GM19463 (cell line): ENCODE results near the gene GARNL3.

Source experiments
- ATAC-seq: cut with Tn5 transposase; IDR thresholded peaks from one replicate; pipeline ENCODE4 v1.9.1; 2021; ENCODE audit warnings: mild to moderate bottlenecking, moderate library complexity; ENCODE audit not compliant: unreplicated experiment

GARNL3 gene

GRCh38 chr9:127264462-127265219, at the start of gene GARNL3:
GARNL3 (plus strand) TSS chr9:127264774; CDS start chr9:127264878, 104 bp downstream.
- ATAC-seq: no peak

DNA sequence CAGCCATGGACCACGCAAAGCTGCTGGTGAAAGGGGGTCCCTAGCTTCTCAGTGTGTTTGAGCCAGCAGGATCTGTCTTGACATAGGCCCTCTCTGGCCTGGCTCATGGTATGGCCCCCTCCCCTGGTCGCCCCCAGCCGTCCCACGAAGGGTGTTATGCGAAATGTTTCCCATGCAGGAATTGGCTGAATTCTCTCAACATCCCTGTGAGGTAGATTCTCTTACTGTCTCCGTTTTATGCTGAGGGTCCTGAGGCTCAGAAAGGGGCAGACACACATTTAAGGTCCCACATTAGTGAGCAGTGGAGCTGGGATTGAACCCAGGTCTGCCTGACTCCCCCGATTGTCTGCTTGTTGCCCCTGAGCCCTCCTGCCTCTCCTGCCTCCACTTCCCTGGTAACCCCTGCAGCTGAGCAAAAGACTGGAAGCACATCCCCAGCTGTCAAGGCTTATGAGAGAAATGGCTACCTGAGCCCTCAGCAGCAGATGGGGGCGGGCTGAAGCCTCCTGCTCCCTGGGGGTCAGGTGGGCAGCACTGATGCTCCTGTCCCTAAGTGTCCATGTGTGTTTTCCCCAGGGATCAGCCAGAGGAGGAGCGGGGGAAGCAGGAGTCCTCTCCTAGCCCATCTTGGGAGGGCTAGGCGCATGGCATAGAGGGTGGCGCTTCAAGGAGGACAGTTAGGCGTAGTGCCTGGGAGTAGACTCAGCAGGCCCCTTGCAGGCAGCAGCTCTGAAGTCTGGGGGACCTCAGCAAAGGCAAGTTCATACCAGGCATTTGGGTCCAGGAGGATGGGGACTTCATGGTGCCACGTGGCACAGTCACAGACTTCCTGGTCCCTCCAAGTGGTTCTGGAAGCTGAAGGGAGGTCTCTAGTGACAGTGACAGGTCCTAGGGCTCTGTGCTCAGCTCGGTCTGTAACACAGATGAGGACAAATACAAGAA, 49.0 kb upstream of the GARNL3 start:
- ATAC-seq: no peak

- ATAC-seq: no peak
Observed at GRCh38 chr9:127216210-127216887, 48.2 kb upstream of the GARNL3 start.

DNA sequence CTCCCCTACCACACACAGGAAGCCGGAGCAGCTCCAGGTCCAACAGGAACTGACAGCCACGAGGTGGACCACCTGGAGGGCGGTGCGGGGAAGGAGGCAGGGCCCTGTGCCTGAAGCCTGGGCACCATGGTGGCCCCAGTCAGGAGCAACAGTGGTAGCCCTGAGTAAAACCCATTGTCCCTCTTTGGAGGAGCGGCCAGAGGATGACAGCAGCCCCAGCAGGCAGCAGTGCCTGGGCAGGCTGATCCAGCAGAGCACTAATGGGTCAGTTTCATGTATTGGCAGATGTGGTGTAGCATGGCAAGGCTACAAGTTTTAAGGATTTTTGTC, 47.7 kb upstream of the GARNL3 start:
- no peak for ATAC-seq

DNA sequence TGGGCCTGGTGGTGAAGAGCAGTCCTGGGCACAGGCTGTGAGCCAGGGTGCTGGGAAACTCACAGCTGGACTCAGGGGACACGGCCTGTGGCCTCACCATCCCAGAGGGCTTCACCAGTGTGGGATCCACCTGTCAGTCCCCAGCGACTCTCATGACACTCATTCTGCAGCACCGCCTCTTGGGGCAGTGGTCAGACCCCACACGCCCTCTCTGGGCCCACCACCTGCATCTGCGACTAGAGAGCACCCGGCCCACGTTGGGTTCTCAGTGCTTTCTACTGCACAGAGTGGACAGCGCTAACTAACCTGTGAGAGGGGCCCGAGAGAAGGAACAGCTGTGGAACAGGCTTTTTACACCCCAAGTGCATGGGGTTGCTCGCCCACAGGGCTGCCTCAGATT, 45.8 kb upstream of the GARNL3 start:
- no peak for ATAC-seq

DNA sequence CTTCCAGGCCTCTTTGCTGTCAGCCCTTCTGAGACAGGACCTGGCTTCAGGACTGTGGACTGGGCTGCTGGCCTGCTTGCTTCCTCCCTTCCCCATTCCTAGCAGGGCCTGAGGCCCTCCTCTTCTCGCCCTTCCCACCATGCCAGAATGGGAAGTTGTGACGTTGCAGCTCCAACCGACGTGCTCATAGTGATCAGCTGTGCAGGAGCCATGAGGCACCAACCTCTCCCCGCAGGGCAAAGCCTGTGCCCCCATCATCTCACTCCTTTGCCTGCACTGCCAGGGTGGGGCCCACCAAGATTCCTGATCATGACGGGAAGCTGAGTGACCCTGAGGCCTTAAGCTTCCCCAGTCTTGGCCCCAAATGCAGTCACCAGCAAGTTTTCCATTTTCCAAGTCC, 45.1 kb upstream of the GARNL3 start:
- no peak for ATAC-seq

- no peak for ATAC-seq
Observed at GRCh38 chr9:127221695-127222094, 42.9 kb upstream of the GARNL3 start.

DNA sequence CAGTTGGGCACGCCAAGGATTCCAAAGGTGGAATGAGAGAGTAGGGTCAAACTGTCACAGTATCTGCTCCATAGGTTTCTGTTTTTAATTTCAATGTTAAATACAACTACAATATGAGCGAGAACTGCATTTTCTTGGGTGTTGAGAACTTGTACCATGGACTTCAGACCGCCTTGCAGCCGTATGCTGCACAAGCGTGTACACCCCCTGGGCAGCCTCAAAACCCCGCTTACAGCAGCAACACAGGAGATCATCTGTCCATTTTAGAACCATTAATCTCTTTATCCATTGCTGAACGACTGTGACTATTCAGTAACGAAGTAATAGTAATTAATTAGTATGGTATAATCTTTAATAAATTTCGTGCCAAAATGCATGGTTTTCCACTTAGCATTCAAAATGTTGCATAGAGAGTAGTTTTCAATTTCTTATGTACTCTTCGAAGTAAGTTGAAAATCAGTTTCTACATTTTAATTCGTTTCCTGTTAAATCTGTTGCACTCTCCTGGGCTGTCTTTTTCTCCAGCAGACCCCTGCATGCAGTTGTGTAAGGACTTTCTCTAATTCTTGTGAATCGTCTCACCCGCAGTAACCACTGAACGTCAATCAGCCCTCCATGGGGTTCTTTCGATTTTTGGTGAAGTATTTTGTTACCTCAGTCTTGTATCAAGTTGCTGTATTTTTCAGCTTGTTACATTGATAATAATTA, 42.0 kb upstream of the GARNL3 start:
- no peak for ATAC-seq

GRCh38 chr9:127223266-127223665, 41.3 kb upstream of the GARNL3 start:
- ATAC-seq: no peak

DNA sequence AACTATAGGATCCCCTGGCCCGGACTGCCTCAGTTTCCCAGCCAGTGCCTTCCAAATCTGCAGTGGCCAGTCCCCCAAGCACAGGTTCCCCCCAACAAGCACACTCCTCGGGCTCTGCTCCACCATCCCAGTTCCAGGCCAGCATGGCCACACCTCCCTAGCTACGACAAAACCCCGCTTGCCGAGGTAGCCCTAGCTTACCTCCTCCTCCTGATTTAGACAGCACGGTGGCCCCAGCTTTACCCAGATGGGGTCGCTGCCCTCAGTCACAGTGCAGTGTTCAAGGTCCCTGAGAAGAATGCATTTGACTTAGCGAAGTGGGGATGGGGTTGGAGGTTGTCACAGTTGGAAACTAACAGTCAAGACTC, 40.8 kb upstream of the GARNL3 start:
- ATAC-seq: no peak

GRCh38 chr9:127224178-127224882, 40.2 kb upstream of the GARNL3 start:
- ATAC-seq: peak; percentile 48

- peak; percentile 44 for ATAC-seq
Observed at GRCh38 chr9:127224883-127225739, 39.5 kb upstream of the GARNL3 start.

- no peak for ATAC-seq
Observed at GRCh38 chr9:127225801-127226625, 38.6 kb upstream of the GARNL3 start.

DNA sequence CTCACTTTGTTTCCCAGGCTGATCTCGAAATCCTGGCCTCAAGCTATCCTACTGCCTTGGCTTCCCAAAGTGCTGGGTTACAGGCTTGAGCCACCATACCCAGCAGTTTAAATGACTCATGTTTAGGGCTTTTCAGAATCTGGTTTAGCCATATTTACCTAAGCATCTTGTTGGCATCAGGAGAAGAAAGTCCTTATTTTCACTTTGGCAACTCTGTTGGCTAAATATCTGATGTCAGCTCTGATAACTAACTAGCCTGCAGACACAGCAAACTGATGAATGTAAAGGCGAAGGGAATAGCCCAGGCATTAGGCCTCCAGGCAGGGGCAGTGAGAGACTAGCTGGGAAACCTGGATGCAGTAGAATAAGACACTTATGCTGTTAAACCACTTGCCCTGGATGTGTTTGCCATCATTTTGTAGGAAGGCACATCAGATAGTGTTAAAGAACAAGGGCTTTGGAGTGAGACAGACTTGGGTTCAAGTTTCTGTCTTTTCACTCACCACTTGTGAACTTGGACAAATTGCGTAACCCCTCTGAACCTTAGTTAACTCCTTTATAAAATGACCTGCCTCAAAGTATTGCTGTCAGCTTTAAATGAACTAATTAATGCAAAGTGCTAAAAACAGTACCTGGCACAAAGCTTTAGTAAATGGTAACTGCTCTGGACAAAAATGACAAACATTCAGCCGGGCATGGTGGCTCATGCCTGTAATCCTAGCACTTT, 34.7 kb upstream of the GARNL3 start:
- no peak for ATAC-seq

DNA sequence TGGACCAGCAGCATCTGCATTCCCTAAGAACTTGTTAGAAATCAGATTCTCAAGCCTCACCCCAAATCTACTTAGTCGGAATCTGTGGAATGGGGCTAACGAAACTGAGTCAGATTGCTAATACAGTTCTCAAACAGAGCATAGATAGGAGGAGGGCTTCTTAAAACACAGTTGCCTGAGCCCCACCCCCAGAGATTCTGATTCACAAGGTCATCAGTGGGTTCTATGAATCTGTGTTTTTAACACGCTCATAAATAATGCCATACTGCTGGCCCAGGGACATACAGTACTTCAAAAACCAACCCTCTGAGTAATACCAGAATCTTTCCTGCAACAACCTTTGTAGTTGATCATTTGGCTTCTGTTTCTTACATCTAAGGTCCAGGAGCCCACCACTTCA, 32.9 kb upstream of the GARNL3 start:
- ATAC-seq: no peak

DNA sequence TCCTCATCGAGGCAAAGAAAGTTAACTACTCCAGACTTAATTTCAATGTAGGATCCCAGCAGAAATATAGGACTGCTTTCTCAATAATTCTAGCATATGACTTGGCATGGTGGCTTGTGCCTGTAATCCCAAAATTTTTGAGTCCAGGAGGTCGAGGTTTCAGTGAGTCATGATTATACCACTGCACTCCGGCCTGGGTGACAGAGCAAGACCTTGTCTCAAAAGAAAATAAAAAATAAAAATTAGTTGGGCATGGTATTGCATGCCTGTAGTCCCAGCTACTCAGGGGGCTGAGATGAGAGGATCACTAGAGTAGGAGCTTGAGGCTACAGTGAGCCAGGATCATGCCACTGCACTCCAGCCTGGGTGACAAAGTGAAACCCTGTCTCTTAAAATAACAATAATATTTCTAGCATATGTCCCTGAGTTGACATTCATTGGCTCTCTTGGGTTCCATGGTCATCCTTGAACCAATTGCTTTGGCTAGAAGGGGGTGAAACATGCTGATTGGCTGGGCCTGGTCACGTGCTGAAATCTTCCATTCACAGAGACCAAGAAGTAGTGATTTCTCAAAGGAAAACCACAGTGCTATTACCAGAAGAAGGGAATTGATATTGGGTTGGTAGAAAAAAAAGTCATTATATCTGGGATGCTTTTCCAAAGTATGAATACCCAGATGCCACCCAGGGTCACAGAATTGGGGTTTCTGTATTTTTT, 31.6 kb upstream of the GARNL3 start:
- ATAC-seq: no peak

DNA sequence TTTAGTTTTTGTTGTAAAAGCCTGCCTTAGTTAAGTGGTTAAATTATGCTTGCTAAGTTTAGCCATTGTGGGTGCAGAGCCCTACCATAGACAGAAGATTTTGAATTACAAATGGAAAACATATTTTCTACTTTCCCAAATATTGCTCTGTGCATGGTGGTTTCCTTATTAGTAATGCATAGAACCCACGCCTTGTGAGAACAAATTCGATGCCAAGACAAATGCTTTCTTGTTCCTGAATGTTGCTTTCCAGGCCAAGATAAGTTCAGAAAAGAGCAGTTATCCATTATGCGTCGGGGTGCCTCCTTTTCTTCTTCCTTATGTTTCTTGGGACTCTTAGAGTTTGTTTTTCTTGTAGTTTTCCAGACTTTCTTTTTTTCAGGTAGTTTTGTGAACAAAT, 31.0 kb upstream of the GARNL3 start:
- no peak for ATAC-seq
